ENCODE measurements around the gene CBARP. TPM values are rescaled to one million over a fixed set of nuclear protein-coding genes. Genes with fewer than 3 reads are reported as not detected.

CBARP gene
- total and polyA plus RNA-seq, 2 donors from 2014 or later = 1.0 to 1.1 TPM

DNA sequence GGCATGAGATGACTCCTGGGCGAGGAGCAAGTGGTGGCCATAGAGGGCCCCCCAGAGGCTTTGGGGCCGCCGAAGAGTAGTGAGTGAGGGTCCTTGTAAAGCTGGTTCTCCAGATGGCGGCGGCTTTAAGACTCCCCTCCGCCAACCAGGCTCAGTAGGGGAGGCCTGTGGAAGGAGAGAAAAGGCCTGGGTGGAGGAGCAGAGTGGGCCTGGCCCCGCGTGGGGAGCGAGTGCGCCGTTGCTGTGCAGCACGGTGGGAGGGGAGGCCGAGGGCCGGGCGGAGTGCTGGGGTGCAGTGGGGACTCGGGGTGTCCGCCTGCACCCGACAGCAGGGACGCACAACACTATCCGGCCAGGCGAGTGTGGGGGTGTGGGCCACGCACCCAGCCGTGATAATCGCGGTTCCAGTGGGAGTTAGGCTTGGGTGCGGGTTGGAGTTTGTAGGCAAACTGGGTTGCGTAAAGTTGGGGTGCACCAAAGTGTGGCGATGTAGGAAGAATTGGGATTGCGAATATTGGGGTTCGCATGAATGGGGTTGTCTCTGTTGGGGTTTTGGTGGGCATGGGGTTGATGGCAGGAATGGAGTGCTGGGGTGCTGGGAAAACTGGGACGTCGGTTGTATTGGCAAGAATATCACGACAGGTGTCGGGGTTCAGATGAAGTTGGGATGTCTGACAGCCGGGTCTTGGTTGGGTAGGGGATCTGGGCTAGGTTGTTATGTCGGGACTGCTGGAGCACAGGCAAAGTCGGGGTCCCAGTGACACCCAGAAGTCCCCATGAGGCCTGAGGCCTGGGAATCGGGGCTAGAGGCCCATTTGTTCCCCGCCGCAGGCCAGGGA lies 30.6 kb upstream of the CBARP start:
- Histone ChIP-seq H3K9me3 (ENCODE audit: control insufficient read depth in 2 of 3, insufficient read depth in 1 of 3, low read length in 3 of 3) (no peaks in the 10 kb centered on the region), H3K9ac (ENCODE audit: low read length in 3 of 3) (peak overlapping the region in 1 of 3 donors; percentile 58), H3K36me3 (ENCODE audit: control insufficient read depth in 2 of 3, insufficient read depth in 3 of 3, low read length in 3 of 3) (peaks cover 5 to 26% (median 16%) of the 10 kb centered on the region in 3 donors), H3K4me3 (ENCODE audit: low read length in 3 of 3) (peak overlapping the region in 2 of 3 donors; percentile 16 to 47), H3K27me3 (ENCODE audit: control insufficient read depth, insufficient read depth, low read length) (no peaks in the 10 kb centered on the region), H3K27ac (ENCODE audit: low read depth in 2 of 2, low read length in 2 of 2) (peak overlapping the region; percentile 79 to 96), H3K4me1 (ENCODE audit: control insufficient read depth in 2 of 3, insufficient read depth in 2 of 3, low read depth in 1 of 3, low read length in 3 of 3) (peaks cover 3 to 59% (median 31%) of the 10 kb centered on the region in 3 donors)
- no peak for FAIRE-seq
- DNase-seq = peak in 2 of 5 donors; percentile 82 to 89
- TF ChIP-seq, protein P1, sequence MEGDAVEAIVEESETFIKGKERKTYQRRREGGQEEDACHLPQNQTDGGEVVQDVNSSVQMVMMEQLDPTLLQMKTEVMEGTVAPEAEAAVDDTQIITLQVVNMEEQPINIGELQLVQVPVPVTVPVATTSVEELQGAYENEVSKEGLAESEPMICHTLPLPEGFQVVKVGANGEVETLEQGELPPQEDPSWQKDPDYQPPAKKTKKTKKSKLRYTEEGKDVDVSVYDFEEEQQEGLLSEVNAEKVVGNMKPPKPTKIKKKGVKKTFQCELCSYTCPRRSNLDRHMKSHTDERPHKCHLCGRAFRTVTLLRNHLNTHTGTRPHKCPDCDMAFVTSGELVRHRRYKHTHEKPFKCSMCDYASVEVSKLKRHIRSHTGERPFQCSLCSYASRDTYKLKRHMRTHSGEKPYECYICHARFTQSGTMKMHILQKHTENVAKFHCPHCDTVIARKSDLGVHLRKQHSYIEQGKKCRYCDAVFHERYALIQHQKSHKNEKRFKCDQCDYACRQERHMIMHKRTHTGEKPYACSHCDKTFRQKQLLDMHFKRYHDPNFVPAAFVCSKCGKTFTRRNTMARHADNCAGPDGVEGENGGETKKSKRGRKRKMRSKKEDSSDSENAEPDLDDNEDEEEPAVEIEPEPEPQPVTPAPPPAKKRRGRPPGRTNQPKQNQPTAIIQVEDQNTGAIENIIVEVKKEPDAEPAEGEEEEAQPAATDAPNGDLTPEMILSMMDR (IDR thresholded peaks at IDR 0.05; ENCODE audit: borderline replicate concordance, extremely low read depth, insufficient read depth) = no peak
- intact Hi-C loops (cut with DNase I) = no loop called here

DNA sequence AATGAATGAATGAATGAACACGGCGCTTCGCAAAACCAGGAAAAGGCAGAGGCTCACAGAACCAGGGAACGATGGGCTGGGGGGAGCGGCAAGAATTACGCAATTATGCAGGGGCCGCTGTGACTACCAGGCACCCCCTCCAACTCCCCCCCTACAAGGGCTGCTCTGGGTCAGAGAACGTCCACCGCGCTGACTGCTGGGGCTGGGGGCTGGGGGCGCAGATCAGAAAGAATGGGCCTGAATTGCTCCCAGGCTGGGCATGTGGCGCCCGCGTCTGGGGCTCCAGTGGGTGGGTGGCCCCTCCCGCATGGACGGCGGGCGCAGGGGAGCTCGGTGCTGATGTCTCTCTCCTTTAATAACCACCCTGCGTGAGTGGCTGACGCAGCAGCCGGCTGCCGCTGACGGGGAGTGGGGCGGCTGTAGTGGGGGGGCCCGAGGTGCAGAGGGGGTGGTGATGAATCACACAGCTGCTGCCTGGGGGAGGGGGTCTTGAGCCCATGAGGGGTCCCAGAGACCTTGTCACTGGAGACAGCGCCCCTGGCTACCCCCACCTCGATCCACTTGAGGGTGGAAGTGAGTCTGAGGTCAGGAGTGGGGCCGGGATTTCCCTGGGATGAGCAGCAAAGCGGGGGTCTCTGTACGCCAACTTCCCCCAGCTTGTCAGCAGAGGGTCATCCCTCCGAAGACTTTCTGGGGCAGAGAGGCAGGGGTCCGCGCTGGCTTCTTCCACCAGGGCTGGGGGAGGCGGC lies 29.8 kb upstream of the CBARP start:
- FAIRE-seq = no peak
- intact Hi-C loops (cut with DNase I) = no loop called here
- DNase-seq = peak in 3 of 5 donors; percentile 34 to 89 (median 84)
- TF ChIP-seq, protein P1 (IDR thresholded peaks at IDR 0.05; ENCODE audit: borderline replicate concordance, extremely low read depth, insufficient read depth) = no peak
- H3K36me3 ChIP-seq (ENCODE audit: control insufficient read depth in 2 of 3, insufficient read depth in 3 of 3, low read length in 3 of 3) = peaks cover 3 to 18% (median 13%) of the 10 kb centered on the region in 3 donors
- H3K9ac ChIP-seq (ENCODE audit: low read length in 3 of 3) = peak overlapping the region in 1 of 3 donors; percentile 51
- H3K27me3 ChIP-seq (ENCODE audit: control insufficient read depth, insufficient read depth, low read length) = no peaks in the 10 kb centered on the region
- H3K27ac ChIP-seq (ENCODE audit: low read depth in 2 of 2, low read length in 2 of 2) = no peak overlapping the region
- H3K4me1 ChIP-seq (ENCODE audit: control insufficient read depth in 2 of 3, insufficient read depth in 2 of 3, low read depth in 1 of 3, low read length in 3 of 3) = peaks cover 3 to 62% (median 30%) of the 10 kb centered on the region in 3 donors
- H3K9me3 ChIP-seq (ENCODE audit: control insufficient read depth in 2 of 3, insufficient read depth in 1 of 3, low read length in 3 of 3) = no peaks in the 10 kb centered on the region
- peak overlapping the region in 2 of 3 donors; percentile 38 to 51 for H3K4me3 ChIP-seq (ENCODE audit: low read length in 3 of 3)

DNA sequence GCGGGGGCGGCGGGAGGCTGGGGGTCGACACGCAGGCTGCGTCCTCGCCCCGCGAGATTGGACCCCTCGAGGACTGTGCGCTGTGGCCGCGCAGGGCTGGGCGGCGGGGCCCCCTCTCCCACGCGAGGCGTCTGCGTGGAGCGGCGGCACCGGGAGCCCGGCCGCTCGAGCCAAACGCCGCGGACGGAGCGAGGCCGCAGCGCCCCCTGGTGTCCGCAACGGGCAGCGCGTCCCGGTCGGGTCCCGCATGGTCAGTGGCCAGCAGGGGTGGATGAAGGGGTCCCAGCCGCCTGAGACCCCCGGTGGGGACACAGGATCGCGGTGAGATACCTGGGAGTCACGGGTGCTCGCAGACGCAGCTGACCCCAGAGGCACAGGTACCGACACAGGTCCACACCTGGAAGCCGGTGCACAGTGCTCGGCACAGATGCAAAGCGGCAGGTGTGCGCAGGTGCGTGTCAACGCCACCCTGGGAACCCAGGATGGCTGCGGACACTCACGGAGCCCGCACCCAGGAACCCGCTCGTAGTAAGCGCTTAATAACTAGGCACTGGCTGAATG lies 29.2 kb upstream of the CBARP start:
- intact Hi-C loops (cut with DNase I) = no loop called here
- no peak for FAIRE-seq
- DNase-seq = peak; percentile 76 to 91 (median 81)

More for the DNA sequence above, 29.2 kb upstream of the CBARP start:
- Histone ChIP-seq H3K9ac (ENCODE audit: low read length in 3 of 3) (peak overlapping the region in 1 of 3 donors; percentile 51), H3K27me3 (ENCODE audit: control insufficient read depth, insufficient read depth, low read length) (no peaks in the 10 kb centered on the region), H3K9me3 (ENCODE audit: control insufficient read depth in 2 of 3, insufficient read depth in 1 of 3, low read length in 3 of 3) (no peaks in the 10 kb centered on the region), H3K4me3 (ENCODE audit: low read length in 3 of 3) (peak overlapping the region in 2 of 3 donors; percentile 38 to 51), H3K4me1 (ENCODE audit: control insufficient read depth in 2 of 3, insufficient read depth in 2 of 3, low read depth in 1 of 3, low read length in 3 of 3) (peaks cover 3 to 62% (median 34%) of the 10 kb centered on the region in 3 donors), H3K36me3 (ENCODE audit: control insufficient read depth in 2 of 3, insufficient read depth in 3 of 3, low read length in 3 of 3) (peaks cover 3 to 11% (median 8%) of the 10 kb centered on the region in 3 donors), H3K27ac (ENCODE audit: low read depth in 2 of 2, low read length in 2 of 2) (peak overlapping the region; percentile 71 to 81)
- TF ChIP-seq, protein P1 (IDR thresholded peaks at IDR 0.05; ENCODE audit: borderline replicate concordance, extremely low read depth, insufficient read depth) = peak; percentile 99

Data from kidney (tissue), 14 donors.